H1 (cell line): Measurements from ENCODE around the gene ARHGEF3. TPM values are rescaled to one million over a fixed set of nuclear protein-coding genes. Genes with fewer than 3 reads are reported as not detected.
A peak's percentile ranks its signal among the peaks of the same experiment; 100 is the strongest.

Source experiments
- CTCF ChIA-PET: fragments of 300-600 bp; sonication (Branson Sonifier 250); formaldehyde crosslinking; loops from one replicate; lab custom pipeline; 2021; ENCODE audit not compliant: partially characterized antibody; lab: Charles Lee
- POLR2A ChIA-PET: fragments of 300-600 bp; sonication (Branson Sonifier 250); formaldehyde crosslinking; loops from one replicate; lab custom pipeline; 2021; ENCODE audit warnings: inconsistent platforms; ENCODE audit not compliant: partially characterized antibody; lab: Charles Lee
- DNase-seq, 2 experiments: peaks; one replicate each; pipeline versions ENCODE4 v3.0.0 to v3.0.0-alpha.2; 2010 to 2022; ENCODE audit warnings: low spot score in 2 of 2, low read depth in 1 of 2, mixed read lengths in 1 of 2
- FAIRE-seq: peaks from 2 replicates; lab custom pipeline; 2011; peaks lifted over from hg19 to GRCh38; lab: Jason Lieb, UNC
- H2AFZ ChIP-seq: 2 replicates; pipeline ENCODE4 v1.8.1; 2012; ENCODE audit warnings: low read length, inconsistent platforms
- H2AK5ac ChIP-seq: 2 replicates; pipeline ENCODE4 v1.6.1; 2013; ENCODE audit warnings: low read depth, low read length
- H2BK120ac ChIP-seq: replicated peaks from 2 replicates; pipeline ENCODE3; 2013; ENCODE audit warnings: low read depth, low read length, inconsistent platforms
- H2BK12ac ChIP-seq: 2 replicates; pipeline ENCODE4 v1.6.1; 2013; ENCODE audit warnings: low read depth, low read length
- H2BK15ac ChIP-seq: 2 replicates; pipeline ENCODE4 v1.6.1; 2013; ENCODE audit warnings: low read length
- H2BK20ac ChIP-seq: 2 replicates; pipeline ENCODE4 v1.6.1; 2013; ENCODE audit warnings: low read length
- H2BK5ac ChIP-seq: 2 replicates; pipeline ENCODE4 v1.6.1; 2013; ENCODE audit warnings: low read depth, low read length
- H3K14ac ChIP-seq: 2 replicates; pipeline ENCODE4 v1.6.1; 2013; ENCODE audit warnings: inconsistent platforms; ENCODE audit not compliant: insufficient read length
- H3K18ac ChIP-seq: 2 replicates; pipeline ENCODE4 v1.6.1; 2013; ENCODE audit warnings: low read length; ENCODE audit errors: extremely low read depth
- H3K23ac ChIP-seq: 2 replicates; pipeline ENCODE4 v1.6.1; 2013; ENCODE audit warnings: inconsistent platforms; ENCODE audit not compliant: insufficient read length
- H3K23me2 ChIP-seq: 2 replicates; pipeline ENCODE4 v1.6.1; 2013; ENCODE audit warnings: low read depth, low read length
- H3K27ac ChIP-seq: 2 replicates; pipeline ENCODE4 v1.6.1; 2011; ENCODE audit warnings: low read depth, low read length, inconsistent platforms
- H3K27me3 ChIP-seq, 4 experiments: replicated peaks in 1 of 4; 1 replicate in 1 of 4; 2 replicates in 3 of 4; pipeline versions ENCODE4 v1.6.1 to v1.8.1; 2011 to 2013; ENCODE audit warnings: low read length in 3 of 4, mild to moderate bottlenecking in 3 of 4, inconsistent platforms in 2 of 4, mixed read lengths in 2 of 4, moderate library complexity in 1 of 4; ENCODE audit not compliant: control insufficient read depth in 3 of 4, insufficient read depth in 3 of 4; ENCODE audit errors: extremely low read depth in 1 of 4
- H3K36me3 ChIP-seq, 4 experiments: 2 replicates each; pipeline versions ENCODE4 v1.6.1 to v1.8.1; 2011 to 2013; ENCODE audit warnings: mild to moderate bottlenecking in 4 of 4, low read length in 3 of 4, moderate library complexity in 2 of 4, control low read depth in 1 of 4, inconsistent platforms in 1 of 4; ENCODE audit not compliant: insufficient read depth in 4 of 4, control insufficient read depth in 2 of 4
- H3K4ac ChIP-seq: replicated peaks from 2 replicates; pipeline ENCODE3; 2013; ENCODE audit warnings: low read length, low read depth, mixed read lengths, inconsistent platforms; ENCODE audit not compliant: insufficient read length
- H3K4me1 ChIP-seq, 4 experiments: replicated peaks in 1 of 4; 1 replicate in 1 of 4; 2 replicates in 3 of 4; pipeline versions ENCODE4 v1.6.1 to v1.8.1; 2011 to 2013; ENCODE audit warnings: low read length in 3 of 4, inconsistent platforms in 2 of 4, mixed read lengths in 1 of 4; ENCODE audit not compliant: insufficient read depth in 4 of 4, control insufficient read depth in 3 of 4
- H3K4me2 ChIP-seq, 2 experiments: 2 replicates each; pipeline versions ENCODE4 v1.6.1 to v1.8.1; 2011 to 2013; ENCODE audit warnings: low read depth in 2 of 2, low read length in 2 of 2, control low read depth in 1 of 2, inconsistent platforms in 1 of 2, mild to moderate bottlenecking in 1 of 2; ENCODE audit not compliant: insufficient read depth in 1 of 2
- H3K4me3 ChIP-seq, 4 experiments: fragments of 200-600, 300-600 bp in 1 of 4; sonication (generic), shearing (Covaris generic), sonication (Bioruptor Twin) in 1 of 4; 2 replicates each; pipeline versions ENCODE4 v1.5.1 to v1.8.1; 2011 to 2016; ENCODE audit warnings: low read length in 4 of 4, low read depth in 3 of 4, control low read depth in 2 of 4, inconsistent platforms in 2 of 4, mild to moderate bottlenecking in 2 of 4, mixed read lengths in 1 of 4, moderate library complexity in 1 of 4; ENCODE audit not compliant: insufficient read depth in 2 of 4; ENCODE audit errors: extremely low read depth in 1 of 4
- H3K56ac ChIP-seq: replicated peaks from 2 replicates; pipeline ENCODE3; 2013; ENCODE audit warnings: low read depth, mild to moderate bottlenecking, mixed read lengths, low read length, inconsistent platforms; ENCODE audit not compliant: insufficient read length
- H3K79me1 ChIP-seq: 2 replicates; pipeline ENCODE4 v1.6.1; 2013; ENCODE audit warnings: low read depth, low read length, control low read depth
- H3K79me2 ChIP-seq, 2 experiments: 2 replicates each; pipeline versions ENCODE4 v1.6.1 to v1.8.1; 2012 to 2013; ENCODE audit warnings: low read length in 2 of 2, mild to moderate bottlenecking in 2 of 2, inconsistent platforms in 1 of 2; ENCODE audit not compliant: insufficient read depth in 2 of 2, control insufficient read depth in 1 of 2
- H3K9ac ChIP-seq, 4 experiments: replicated peaks in 1 of 4; 1 replicate in 1 of 4; 2 replicates in 3 of 4; pipeline versions ENCODE4 v1.6.1 to v1.8.1; 2011 to 2013; ENCODE audit warnings: low read depth in 3 of 4, low read length in 3 of 4, control low read depth in 2 of 4, mild to moderate bottlenecking in 2 of 4, moderate library complexity in 2 of 4, inconsistent platforms in 1 of 4; ENCODE audit errors: extremely low read depth in 1 of 4
- H3K9me3 ChIP-seq, 2 experiments: 2 replicates each; pipeline versions ENCODE4 v1.6.1 to v1.8.1; 2012 to 2013; ENCODE audit warnings: mild to moderate bottlenecking in 2 of 2, moderate library complexity in 2 of 2, control low read depth in 1 of 2, inconsistent platforms in 1 of 2, low read depth in 1 of 2, low read length in 1 of 2, mixed read lengths in 1 of 2; ENCODE audit not compliant: insufficient read depth in 2 of 2
- H4K20me1 ChIP-seq, 2 experiments: replicated peaks in 1 of 2; 2 replicates each; pipeline versions ENCODE3 to v1.8.1; 2011 to 2013; ENCODE audit warnings: inconsistent platforms in 2 of 2, low read length in 2 of 2, mild to moderate bottlenecking in 1 of 2; ENCODE audit not compliant: insufficient read depth in 2 of 2, control insufficient read depth in 1 of 2
- H4K5ac ChIP-seq: 2 replicates; pipeline ENCODE4 v1.6.1; 2013; ENCODE audit warnings: low read length, low read depth, mixed read lengths, inconsistent platforms; ENCODE audit not compliant: insufficient read length
- H4K8ac ChIP-seq: 2 replicates; pipeline ENCODE4 v1.8.0; 2013; ENCODE audit warnings: mild to moderate bottlenecking, moderate library complexity, low read length, inconsistent platforms; ENCODE audit not compliant: insufficient read depth; ENCODE audit errors: extremely low read depth
- H4K91ac ChIP-seq: replicated peaks from 2 replicates; pipeline ENCODE3; 2013; ENCODE audit warnings: low read length, mixed read lengths, inconsistent platforms; ENCODE audit not compliant: insufficient read length
- TEAD4 ChIP-seq: IDR thresholded peaks from 2 replicates; pipeline ENCODE4 v1.6.1; 2012; ENCODE audit warnings: low read depth, low read length, inconsistent platforms, mixed read lengths
- WGBS, 2 experiments: shearing (Covaris generic) in 1 of 2; methylation state at CpG; one replicate each; pipeline versions ENCODE4 v1.1.6 to v1.1.7; 2013 to 2015; ENCODE audit warnings: low lambda C conversion rate in 2 of 2, mixed read lengths in 2 of 2, inconsistent platforms in 1 of 2, low coverage in 1 of 2, missing lambda C conversion rate in 1 of 2; ENCODE audit not compliant: insufficient replicate concordance in 2 of 2, insufficient coverage in 1 of 2, insufficient read length in 1 of 2; ENCODE audit errors: extremely low coverage in 1 of 2, missing lambda C conversion rate in 1 of 2; 5-methylcytosine and 5-hydroxymethylcytosine counted together
- polyA plus RNA-seq, 7 experiments: library from polyadenylated mRNA; depleted of rRNA in 3 of 7; stranded (reverse) in 5 of 7; unstranded in 2 of 7; fragments of >200 nt in 5 of 7; fragments of 200-250 nt in 2 of 7; gene quantifications; 1 replicate in 5 of 7; 2 replicates in 1 of 7; 4 replicates in 1 of 7; pipeline versions ENCODE4 v1.2.1 to v1.2.3, GENCODE V29; 2011 to 2013; ENCODE audit warnings: missing spikeins in 2 of 7, mixed read lengths in 2 of 7
- total RNA-seq: library from RNA; stranded (reverse); fragmentation: NEBNext Ultra II Directional; extraction: Animal tissue kit (Norgen Biotek cat#: 25700); gene quantifications from 2 replicates; pipeline ENCODE4 v1.2.1, GENCODE V29; 2021
- TF ChIP-seq, protein P1 (sequence below): IDR thresholded peaks from 2 replicates; pipeline ENCODE4 v1.6.1; 2012; ENCODE audit warnings: inconsistent platforms
- TF ChIP-seq, protein P2 (sequence below): IDR thresholded peaks from 2 replicates; pipeline ENCODE4 v1.6.1; 2012; ENCODE audit warnings: low read length, inconsistent platforms

ARHGEF3 gene
- total and polyA plus RNA-seq, 2 of the 8 experiments (the other 6 are each of a cell fraction or from before 2014, with no cell fraction given), result 2.8 to 6.0 TPM

DNA sequence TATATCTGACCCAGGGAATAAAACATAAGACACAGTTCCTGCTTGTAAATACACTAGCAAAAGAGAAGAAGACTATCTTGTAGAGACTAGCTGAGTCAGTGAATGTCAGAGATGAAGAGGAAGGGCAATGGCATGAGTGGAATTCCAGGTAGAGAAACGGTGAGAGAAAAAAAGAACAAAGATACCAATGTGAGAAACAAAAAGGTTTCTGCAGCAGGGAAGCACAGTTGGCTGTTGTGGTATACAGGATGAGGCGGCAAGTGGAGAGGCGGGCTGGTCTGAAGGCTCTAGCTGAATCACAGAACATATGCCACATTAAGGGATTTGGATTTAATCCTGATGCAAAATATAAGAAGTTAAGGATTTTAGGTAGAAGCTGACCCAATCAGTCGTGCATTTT lies 101.6 kb downstream of the ARHGEF3 start:
- Histone ChIP-seq H3K23me2 (no peaks in the 10 kb centered on the region; the same call in 1 of the 2 replicates), H3K36me3 (no peaks in the 10 kb centered on the region), H3K79me1 (no peaks in the 10 kb centered on the region), H3K4me1 (no peaks in the 10 kb centered on the region), H4K8ac (no peak overlapping the region), H2BK5ac (no peak overlapping the region), H3K14ac (no peak overlapping the region), H4K91ac (no peak overlapping the region), H2BK15ac (no peak overlapping the region), H3K9ac (no peak overlapping the region), H4K5ac (no peak overlapping the region), H3K79me2 (no peaks in the 10 kb centered on the region), H4K20me1 (no peaks in the 10 kb centered on the region), H3K4ac (no peak overlapping the region), H3K23ac (no peak overlapping the region), H2AK5ac (no peak overlapping the region), H3K9me3 (no peaks in the 10 kb centered on the region), H3K4me3 (no peak overlapping the region), H2BK120ac (no peak overlapping the region), H3K27me3 (no peaks in the 10 kb centered on the region), H2BK20ac (no peak overlapping the region), H3K27ac (no peak overlapping the region), H3K56ac (no peak overlapping the region), H2BK12ac (no peak overlapping the region; the same call in 1 of the 2 replicates), H3K18ac (no peak overlapping the region), H2AFZ (peak overlapping the region; percentile 60; the same call in 1 of the 2 replicates), H3K4me2 (no peak overlapping the region)
- FAIRE-seq, result no peak
- TF ChIP-seq TEAD4, result 0 out of 2 replicates have a peak, but pooled peaks have one; percentile 23
- TF ChIP-seq, protein P1, sequence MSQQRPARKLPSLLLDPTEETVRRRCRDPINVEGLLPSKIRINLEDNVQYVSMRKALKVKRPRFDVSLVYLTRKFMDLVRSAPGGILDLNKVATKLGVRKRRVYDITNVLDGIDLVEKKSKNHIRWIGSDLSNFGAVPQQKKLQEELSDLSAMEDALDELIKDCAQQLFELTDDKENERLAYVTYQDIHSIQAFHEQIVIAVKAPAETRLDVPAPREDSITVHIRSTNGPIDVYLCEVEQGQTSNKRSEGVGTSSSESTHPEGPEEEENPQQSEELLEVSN, result no peak
- TF ChIP-seq, protein P2, sequence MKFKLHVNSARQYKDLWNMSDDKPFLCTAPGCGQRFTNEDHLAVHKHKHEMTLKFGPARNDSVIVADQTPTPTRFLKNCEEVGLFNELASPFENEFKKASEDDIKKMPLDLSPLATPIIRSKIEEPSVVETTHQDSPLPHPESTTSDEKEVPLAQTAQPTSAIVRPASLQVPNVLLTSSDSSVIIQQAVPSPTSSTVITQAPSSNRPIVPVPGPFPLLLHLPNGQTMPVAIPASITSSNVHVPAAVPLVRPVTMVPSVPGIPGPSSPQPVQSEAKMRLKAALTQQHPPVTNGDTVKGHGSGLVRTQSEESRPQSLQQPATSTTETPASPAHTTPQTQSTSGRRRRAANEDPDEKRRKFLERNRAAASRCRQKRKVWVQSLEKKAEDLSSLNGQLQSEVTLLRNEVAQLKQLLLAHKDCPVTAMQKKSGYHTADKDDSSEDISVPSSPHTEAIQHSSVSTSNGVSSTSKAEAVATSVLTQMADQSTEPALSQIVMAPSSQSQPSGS, result no peak
- ChIA-PET POLR2A (no interaction called here), CTCF (interaction anchor here (0.7 to 8.1 kb wide), 9 partner anchors 89 to 289 kb away, joined by 3 to 178 read pairs (median 5); partner anchors contain the start of gene ARHGEF3)
- no peak for DNase-seq
- WGBS, 2 experiments, result 65% methylated on average over 4 of the region's 4 CpGs; no CpG with 5 or more reads in 1 of the 2 experiments
